CD4-positive, alpha-beta T cell treated with Interferon gamma for 1 hour (primary cell): Measurements from ENCODE around the gene RAPGEF2.
"Not testable (repeated sequence)": the region's sequence is repeated elsewhere in the genome, so short reads cannot be mapped to it uniquely, and the experiment has no call there.

ENCODE experiments used
- DNase-seq: peaks from one replicate; pipeline ENCODE4 v3.0.0-alpha.2; 2020

Gene RAPGEF2

DNA sequence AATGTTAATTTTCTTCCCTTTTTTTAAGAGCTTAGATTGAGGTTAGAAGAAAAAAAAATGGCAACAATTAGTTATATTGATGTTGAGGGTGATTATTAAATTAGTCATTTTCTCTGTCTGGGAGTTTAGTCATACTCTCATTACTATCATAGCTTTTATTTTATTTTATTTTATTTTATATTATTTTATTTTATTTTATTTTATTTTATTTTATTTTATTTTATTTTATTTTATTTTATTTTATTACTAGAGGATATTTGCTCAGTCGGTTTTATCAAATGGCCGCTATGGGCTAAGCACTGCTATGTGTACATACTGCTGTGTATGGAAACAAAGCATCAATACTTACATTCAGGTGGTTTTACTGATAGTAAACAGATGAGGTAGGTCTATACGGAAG, 239.5 kb downstream of the RAPGEF2 start:
- no peak for DNase-seq

DNA sequence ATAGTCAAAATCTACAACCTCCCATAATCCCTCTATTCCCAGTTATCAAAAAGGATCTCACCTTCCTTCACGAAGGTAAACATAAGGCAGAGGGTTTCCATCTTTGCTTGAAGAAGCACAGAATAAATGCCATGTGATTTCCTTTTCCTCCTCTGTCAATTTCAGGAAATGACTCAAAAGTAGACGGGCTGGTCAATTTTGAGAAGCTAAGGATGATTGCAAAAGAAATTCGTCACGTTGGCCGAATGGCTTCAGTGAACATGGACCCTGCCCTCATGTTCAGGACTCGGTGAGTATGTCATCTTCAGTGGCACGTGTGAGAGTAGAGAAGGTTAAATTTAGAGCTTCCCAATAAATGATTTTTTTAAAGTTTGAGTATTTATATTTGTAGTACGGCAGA, 240.2 kb downstream of the RAPGEF2 start:
- DNase-seq = no peak

DNA sequence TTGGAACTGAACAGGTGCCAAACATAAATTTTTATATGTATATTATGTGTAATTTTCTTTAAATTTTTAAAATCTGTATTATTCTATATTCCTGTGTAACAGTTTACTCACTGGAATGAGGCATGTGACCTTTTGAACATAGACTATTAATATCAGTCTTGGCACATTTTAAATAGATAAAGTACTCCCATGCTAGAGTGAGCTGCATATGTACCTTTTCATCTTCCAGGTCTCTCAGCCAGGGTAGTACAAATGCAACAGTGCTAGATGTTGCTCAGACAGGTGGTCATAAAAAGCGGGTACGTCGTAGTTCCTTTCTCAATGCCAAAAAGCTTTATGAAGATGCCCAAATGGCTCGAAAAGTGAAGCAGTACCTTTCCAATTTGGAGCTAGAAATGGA, 242.0 kb downstream of the RAPGEF2 start:
- no peak for DNase-seq

DNA sequence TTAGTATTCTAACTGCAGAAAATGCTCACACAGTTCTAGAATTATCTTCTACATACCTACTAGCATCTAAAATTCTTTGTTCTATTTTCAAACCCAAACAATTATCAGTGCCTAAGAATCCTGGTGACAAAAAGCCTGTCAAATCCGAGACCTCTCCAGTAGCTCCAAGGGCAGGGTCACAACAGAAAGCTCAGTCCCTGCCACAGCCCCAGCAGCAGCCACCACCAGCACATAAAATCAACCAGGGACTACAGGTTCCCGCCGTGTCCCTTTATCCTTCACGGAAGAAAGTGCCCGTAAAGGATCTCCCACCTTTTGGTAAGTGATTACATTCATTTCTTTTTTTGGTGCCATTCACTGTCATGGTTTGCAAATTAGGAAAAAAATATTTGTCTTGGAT, 243.8 kb downstream of the RAPGEF2 start:
- no peak for DNase-seq

DNA sequence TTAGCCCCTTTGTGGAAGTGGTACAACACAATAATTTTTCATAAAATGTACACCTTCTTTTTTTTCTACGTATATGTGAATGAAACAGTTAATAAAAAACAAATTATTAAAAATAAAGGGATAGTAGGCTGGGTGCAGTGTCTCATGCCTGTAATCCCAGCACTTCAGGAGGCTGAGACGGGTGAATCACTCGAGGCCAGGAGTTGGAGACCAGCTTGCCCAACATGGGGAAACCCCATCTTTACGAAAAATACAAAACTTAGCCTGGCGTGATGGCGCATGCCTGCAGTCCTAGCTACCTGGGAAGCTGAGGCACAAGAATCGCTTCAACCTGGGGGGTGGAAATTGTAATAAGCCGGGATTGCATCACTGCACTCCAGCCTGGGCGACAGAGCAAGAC, 244.9 kb downstream of the RAPGEF2 start:
- DNase-seq = no peak

DNA sequence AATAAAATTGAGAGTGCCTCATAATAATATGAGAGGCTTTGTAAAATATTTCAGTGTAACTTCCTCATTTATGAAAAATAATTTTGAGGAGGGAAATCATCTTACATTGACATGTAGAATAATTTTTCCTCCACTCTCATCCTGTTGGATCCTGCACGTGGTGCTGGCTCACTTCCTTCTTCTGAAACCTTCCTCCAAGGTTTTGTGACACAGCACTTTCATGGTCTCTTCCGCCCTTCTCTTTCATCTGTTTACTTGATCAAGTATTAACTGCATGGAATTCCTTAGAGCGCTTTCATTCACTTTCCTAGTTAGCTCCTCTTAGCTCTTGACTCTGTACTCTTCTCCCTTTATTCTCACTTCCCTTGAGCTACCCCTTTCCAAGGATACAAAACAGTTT, 246.5 kb downstream of the RAPGEF2 start:
- no peak for DNase-seq

DNA sequence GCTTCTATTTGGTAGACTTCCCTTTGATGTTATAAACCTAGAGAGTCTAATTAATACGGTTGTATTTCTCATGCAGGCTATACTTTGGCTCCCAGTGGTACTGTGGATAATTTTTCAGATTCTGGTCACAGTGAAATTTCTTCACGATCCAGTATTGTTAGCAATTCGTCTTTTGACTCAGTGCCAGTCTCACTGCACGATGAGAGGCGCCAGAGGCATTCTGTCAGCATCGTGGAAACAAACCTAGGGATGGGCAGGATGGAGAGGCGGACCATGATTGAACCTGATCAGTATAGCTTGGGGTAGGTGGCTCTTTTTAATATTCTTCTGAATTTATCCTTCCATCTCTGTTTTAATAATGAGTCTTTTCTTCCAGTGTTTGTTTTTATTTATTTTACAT, 249.7 kb downstream of the RAPGEF2 start:
- no peak for DNase-seq

DNA sequence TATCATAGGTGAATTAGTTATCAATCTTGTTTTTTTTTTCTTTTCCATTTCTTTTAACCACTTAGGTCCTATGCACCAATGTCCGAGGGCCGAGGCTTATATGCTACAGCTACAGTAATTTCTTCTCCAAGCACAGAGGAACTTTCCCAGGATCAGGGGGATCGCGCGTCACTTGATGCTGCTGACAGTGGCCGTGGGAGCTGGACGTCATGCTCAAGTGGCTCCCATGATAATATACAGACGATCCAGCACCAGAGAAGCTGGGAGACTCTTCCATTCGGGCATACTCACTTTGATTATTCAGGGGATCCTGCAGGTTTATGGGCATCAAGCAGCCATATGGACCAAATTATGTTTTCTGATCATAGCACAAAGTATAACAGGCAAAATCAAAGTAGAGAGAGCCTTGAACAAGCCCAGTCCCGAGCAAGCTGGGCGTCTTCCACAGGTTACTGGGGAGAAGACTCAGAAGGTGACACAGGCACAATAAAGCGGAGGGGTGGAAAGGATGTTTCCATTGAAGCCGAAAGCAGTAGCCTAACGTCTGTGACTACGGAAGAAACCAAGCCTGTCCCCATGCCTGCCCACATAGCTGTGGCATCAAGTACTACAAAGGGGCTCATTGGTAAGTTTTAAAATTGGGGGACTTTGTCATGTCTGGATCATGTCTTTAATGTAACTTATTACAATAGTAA, 250.7 kb downstream of the RAPGEF2 start:
- no peak for DNase-seq

DNA sequence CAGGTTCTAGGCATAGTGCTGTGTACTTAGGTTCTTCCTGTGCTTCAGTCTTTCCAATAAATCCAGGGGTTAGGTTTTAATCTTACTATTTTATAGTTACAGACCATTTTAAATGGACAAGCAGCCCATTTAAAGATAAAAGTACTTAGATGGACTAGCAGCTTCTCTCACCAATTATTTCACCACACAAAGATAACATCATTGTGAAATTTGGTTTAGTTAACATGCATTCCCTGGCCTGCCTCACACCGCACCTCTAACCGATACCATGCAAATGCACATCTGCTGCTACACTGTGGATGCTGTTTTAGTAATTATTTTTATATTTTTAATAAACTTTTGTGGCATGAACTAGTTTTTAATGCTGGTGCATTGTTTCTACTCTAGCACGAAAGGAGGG, 252.6 kb downstream of the RAPGEF2 start:
- no peak for DNase-seq

DNA sequence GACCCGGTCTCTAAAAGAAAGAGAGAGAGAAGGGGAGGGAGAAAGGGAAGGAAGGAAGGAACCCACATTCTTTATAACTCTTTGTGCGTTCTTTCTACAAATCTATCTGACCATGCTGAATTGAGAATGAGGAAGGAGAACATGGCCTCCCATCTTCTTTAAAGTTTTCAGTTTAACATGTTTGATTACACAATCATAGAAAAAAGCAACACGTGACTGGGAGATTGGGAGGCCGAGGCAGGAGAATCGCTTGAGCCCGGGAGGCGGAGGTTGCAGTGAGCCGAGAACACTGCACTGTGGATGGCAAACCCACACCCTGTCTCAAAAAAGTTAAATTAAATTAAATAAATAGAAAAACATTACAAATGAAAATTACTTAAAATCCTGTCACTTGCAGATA, 254.5 kb downstream of the RAPGEF2 start:
- no peak for DNase-seq

DNA sequence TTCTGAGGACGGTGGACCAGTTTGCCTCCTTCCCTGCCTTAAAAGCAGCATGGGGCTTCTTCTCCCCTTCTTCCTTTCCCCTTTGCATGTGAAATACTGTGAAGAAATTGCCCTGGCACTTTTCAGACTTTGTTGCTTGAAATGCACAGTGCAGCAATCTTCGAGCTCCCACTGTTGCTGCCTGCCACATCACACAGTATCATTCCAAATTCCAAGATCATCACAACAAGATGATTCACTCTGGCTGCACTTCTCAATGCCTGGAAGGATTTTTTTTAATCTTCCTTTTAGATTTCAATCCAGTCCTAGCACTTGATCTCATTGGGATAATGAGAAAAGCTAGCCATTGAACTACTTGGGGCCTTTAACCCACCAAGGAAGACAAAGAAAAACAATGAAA, 255.3 kb downstream of the RAPGEF2 start:
- no peak for DNase-seq

DNA sequence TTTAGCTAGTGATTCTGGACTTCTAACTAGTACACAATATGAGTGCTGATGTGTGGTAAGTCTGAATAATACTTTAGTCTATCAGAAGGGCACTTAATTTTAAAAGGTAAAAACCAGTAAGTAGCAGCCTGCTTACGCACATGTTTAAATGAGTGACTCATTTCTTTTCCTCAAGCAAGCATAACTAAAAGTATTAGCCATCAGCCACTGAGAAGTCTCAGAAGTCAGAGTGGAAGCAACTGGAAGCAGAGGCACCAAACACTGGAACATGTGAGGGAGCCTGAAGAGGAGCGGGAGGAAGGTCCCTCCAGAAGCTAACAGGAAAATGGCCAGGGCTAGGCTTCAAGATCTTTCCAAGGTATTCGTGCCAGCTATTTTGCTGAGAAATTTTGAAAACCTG, 257.7 kb downstream of the RAPGEF2 start:
- no peak for DNase-seq

DNA sequence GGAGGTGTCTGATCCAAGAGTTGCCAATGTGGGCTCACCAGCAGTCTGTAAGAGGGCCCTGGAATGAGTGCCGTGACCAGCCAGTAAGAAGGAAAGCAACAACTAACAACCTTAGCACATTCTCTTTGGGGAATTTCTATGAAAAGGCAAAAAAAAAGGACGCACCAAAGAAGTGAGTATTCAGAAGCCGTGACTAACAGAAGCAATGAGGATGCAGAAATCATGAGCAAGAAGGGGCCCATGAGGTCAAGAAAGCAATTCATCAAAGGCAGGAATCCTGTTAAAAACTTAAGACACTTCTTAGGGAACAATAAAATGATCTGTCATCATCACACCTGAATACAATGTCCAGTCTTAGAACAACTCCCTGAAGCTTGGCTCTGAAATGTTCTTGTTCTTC, 260.5 kb downstream of the RAPGEF2 start:
- DNase-seq = no peak

DNA sequence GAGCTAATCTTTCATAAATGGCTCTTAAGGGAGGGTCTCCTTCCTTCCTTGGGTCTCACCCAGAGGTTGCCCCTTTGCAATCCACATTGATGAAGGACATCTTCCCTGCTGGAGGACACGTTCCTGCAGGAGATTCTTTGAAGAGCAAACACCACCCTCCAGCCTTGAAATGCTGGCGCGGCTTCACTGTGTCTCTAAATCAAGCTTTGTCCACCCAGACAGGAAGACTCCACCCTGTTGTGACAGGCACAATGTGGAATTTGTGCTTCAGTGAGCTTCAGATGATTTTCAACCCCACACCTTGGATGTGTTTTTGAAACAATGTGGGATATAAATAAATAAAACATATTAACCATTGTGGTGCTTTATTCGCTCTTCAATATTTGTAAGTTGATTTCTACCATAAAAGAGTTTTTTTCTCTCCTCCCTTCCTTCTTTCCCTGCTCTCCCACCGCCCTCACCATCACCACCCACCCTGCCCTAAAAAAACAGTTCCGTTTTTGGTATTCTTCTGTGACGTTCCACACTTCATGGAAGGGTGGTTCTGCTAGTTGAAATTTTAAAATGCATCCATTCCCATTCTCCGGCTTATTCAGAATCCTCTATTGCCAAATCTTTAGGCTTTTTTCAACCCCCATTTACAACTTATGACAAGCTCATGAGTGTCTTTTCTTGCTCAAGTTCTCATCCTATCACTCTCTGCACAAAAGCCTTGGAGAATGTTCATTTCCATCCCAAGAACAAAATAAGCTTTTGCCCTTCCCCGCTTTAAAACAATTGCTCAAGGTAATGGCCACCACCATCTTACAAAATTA, 264.3 kb downstream of the RAPGEF2 start:
- no peak for DNase-seq

DNA sequence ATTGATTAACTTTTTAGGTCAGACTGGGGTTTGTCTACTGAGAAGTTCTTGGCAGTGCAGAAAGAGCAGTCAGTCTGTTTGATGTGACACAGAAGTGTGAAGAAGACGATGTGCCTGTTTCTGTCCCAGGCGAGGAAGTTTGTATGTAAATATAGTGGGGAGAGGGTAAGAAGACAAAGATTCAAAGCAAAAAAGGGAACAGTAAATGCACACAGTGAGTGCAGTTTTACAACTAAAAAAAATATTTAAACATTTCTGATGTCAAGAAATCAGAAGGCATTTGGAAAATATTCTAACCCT, 264.9 kb downstream of the RAPGEF2 start:
- no peak for DNase-seq

DNA sequence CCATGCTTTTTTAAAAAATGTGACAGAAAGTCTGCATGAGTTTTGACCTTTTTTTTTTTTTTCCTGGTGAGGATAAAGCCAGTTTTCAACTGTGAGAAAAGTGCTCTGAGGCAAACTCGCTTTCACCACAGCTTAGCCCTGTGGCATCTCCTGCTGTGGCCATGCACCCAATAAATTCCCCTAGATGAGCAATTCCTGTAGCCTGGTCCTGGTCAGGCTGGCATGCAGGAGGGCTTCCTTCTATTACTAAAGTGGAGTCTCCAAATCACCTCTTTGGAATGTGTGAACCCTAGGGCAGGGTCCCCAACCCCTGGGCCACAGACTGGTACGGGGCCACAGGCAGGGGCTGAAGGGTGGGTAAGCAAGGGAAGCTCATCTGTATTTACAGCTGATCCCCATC, 265.4 kb downstream of the RAPGEF2 start:
- no peak for DNase-seq

DNA sequence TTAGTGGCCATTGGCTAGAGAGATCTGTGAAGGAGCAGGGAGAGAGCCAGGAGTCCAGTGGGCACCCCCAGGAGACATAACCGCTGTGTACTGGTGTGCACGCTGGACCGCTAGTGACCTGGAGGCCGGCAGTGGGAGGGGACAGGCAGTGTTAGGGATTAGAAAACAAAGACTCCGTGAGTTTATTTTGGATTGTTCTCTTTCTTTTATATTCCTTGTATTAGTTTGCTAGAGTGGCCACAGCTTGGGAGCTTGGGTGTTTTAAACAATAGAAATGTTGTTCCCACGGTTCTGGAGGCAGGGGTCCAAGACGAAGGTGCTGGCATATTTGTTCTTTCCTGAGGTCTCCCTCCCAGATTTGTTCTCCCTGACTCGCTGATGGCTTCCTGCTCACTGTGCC, 266.4 kb downstream of the RAPGEF2 start:
- DNase-seq = no peak

DNA sequence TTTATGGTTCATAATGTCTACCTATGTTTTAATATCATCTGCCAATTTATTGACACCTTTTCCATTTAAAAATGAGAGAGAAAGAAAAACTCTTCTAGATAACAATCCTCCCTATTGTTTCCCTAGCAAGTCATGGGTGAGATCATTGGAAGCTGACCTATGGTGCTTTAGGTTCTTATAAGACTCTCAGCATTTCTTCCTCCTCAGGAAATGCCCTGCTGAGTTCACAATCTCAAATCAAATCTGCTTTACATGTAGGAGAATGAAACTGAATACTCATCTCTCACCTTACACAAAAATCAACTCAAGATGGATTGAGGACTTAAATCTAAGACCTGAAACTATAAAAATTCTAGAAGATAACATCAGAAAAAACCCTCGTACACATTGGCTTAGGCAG, 267.4 kb downstream of the RAPGEF2 start:
- no peak for DNase-seq

DNA sequence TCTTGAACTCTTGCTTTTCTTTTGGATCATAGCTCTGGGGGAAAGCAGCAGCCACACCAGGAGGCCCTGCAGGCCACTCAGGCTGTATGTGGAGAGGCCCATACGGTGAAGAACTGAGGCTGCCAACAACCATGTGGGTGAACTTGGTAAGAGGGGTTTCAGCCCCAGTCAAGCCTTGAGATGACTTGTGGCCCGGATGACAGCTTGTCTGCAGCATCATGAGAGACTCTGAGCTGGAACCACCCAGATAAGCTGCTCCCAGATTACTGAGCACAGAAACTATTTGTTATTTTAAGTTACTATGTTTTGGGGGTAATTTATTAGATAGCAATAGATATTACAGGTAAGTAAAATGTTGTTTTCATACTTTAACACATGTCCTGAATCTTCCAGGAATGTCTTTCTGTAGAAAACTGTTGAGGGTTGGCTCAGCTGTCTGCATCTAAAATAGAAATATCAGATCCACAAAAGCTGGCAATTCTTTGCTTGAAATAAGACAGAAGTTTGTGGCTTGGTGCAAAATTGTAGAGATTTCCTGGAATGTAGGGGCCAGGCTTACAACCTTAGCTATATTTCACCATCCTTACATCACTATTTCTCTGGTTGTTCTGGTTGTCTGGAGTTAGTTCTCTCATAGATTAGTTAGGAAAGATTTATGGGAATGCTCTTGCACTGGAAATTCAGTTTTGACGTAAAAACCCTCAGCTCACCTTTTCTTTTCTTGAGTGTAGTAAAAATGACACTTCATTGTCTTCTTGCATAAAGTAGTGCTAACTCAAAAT, 272.1 kb downstream of the RAPGEF2 start:
- DNase-seq = no peak

DNA sequence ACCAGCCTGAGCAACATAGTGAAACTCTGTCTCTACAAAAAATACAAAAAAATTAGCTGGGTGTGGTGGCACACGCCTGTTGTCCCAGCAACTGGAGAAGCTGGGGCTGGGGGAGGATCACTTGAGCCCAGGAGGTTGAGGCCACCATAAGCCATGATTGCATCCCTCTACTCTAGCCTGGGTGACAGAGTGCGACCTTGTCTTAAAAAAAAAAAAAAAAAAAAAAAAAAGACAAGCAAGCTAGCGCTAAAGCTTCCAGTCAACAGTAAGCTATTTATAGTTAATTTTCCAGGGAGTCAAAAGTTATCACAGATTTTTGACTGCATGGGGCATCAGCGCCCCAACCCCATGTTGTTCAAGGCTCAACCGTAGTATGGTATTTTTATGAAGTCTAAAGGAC, 273.4 kb downstream of the RAPGEF2 start:
- DNase-seq = no peak

DNA sequence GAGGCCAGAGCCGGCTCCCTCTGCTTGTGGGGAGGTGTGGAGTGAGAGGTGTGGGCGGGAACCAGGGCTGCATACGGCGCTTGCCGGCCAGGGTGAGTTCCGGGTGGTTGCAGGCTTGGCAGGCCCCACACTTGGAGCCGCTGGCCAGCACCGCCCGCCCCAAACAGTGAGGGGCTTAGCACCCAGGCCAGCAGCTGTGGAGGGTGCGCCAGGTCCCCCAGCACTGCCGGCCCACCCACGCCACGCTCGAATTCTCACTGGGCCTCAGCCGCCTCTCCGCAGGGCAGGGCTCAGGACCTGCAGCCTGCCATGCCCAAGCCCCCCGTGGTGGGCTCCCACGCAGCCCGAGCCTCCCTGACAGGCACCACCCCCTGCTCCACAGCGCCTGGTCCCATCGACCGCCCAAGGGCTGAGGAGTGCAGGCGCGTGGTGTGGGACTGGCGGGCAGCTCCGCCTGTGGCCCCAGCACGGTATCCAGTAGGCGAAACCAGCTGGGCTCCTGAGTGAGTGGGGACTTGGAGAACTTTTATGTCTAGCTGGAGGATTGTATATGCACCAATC, 275.3 kb downstream of the RAPGEF2 start:
- no peak for DNase-seq

DNA sequence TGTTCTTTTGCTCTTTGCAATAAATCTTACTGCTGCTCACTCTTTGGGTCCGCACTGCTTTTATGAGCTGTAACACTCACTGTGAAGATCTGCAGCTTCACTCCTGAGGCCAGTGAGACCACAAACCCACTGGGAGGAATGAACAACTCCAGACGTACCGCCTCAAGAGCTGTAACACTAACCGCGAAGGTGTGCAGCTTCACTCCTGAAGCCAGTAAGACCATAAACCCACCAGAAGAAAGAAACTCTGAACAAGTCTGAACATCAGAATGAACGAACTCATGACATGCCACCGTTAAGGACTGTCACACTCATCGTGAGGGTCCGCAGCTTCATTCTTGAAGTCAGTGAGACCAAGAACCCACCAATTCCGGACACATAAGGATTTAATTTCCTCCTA, 276.2 kb downstream of the RAPGEF2 start:
- DNase-seq = not testable (repeated sequence)

DNA sequence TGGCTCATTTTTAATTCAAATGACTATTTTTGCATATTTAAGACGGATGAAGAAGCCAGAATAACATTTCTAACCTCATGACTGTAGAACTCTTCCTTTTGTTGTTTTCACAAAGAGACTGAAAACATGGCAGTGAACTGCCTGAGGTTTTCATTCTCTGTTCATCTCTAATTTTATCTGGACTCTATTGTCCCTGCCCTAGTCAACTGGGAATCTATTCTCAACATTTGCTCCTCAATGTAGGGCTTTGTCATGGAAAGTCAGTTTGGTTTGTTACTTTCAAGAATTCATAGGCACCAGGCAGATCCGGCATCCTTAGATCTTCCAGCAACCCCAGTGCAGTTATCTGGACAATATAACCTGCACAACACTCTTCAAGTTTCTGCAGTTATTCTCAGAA, 277.0 kb downstream of the RAPGEF2 start:
- no peak for DNase-seq
